ENCODE data around the gene USP34. TPM values are rescaled to one million over a fixed set of nuclear protein-coding genes. Genes with fewer than 3 reads are reported as not detected.
A peak's percentile ranks its signal among the peaks of the same experiment; 100 is the strongest.
"Not testable (repeated sequence)": the region's sequence is repeated elsewhere in the genome, so short reads cannot be mapped to it uniquely, and the experiment has no call there.

The USP34 gene
- total RNA-seq, 1 experiment from 2014 or later, result 26.1 TPM

DNA sequence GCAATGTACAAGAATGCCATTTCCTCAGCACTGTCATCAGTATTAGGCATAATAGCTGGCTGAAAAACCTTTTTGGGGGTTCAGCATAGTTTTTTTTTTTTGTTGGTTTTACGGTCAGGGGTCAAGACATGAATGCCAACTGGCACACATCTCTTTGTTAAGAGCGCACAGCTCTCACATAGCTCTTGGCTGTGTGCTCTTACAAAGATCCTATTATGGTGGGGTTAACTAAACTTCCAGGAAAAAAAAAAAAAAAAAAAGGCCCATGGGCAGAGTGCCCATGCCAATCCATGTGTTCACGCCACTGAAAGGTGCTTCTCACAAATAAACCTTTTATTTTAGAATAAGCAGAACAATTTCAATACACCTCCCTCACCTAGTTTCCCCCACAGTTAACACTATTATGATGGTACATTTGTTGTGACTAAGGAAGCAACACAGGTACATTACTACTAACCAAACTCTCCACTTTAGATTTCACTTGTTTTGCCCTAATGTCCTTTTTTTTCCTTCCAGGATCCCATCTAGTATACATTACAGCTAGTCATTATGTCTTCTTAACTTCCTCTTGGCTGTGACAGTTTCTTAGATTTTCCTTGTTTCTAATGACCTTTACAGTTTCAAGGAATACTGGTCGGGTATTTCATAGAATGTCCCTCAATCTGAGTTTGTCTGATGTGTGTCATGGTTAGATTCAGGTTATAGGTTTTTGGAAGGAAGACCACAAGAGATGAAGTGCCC, 252.6 kb downstream of the USP34 start:
- Histone ChIP-seq H3K4me3 (no peak overlapping the region), H3K36me3 (peaks cover 46% of the 10 kb centered on the region), H3K9me3 (no peaks in the 10 kb centered on the region), H3K27me3 (no peaks in the 10 kb centered on the region)
- DNase-seq, result no peak

DNA sequence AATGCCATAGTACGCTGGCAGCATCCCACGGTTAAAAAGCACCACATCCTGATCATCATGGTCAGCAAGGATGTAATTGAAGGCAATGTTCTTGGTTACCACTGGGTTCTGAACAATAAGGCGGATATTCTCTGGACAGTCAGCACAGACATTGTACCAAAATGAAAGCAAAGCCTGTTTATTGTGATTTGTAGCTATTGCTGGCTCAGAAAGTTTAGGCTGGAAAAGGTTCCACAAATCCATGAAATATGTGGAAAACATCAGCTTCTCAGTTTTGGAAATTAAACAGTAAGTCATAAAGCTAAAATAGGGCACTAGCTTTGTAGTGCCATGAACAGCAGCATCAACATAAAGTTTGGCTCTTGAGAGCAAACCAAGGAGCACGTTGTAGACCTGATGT, 256.7 kb downstream of the USP34 start:
- H3K27me3 ChIP-seq, result no peaks in the 10 kb centered on the region
- no peak for DNase-seq
- no peak overlapping the region for H3K4me3 ChIP-seq
- H3K9me3 ChIP-seq, result no peaks in the 10 kb centered on the region
- H3K36me3 ChIP-seq, result peaks cover 25% of the 10 kb centered on the region

DNA sequence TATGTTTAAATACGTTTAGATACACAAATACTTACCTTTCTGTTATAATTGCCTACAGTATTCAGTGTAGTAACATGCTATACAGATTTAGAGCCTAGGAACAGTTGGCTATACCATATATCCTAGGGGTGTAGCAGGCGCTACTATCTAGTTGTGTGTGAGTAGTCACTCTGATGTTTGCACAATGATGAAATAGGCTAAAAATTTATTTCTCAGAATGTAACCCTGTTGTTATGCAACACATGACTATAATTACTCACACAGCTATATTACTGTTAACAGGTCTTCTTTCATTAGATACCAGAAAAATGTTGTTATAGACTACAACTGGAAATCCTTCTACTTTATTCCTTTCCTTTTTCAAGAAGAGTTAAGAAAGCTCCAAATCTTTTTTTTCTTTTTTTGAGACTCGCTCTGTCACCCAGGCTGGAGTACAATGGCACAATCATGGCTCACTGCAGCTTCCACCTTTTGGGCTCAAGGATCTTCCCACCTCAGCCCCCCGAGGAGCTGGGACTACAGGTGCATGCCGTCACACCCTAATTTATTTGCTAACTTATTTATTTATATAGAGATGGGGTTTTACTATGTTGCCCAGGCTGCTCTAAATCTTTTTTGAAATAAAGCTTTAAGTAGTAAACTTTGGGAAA, 260.4 kb downstream of the USP34 start:
- no peaks in the 10 kb centered on the region for H3K27me3 ChIP-seq
- no peak for DNase-seq
- no peaks in the 10 kb centered on the region for H3K9me3 ChIP-seq
- peaks cover 52% of the 10 kb centered on the region for H3K36me3 ChIP-seq
- no peak overlapping the region for H3K4me3 ChIP-seq

DNA sequence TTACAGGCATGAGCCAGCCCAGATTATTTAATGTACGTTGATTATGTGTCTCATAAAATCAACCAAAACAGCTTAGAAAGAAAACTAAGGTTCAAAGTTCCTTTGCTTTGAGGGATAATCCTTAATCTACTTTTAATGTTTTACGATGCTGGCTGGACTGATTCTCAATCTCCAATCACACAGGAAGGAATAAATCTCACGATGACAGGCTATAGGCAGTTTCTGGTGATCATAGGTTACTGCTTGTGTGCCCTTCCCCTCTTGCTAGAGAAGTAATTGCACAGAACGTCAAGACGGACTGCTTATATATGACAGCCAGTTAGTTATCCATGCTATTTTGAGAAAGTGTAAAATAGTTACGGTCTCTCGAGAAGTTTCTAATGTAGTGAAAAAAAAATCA, 265.8 kb downstream of the USP34 start:
- Histone ChIP-seq H3K4me3 (no peak overlapping the region), H3K36me3 (peaks cover 70% of the 10 kb centered on the region), H3K27me3 (no peaks in the 10 kb centered on the region), H3K9me3 (no peaks in the 10 kb centered on the region)
- no peak for DNase-seq

DNA sequence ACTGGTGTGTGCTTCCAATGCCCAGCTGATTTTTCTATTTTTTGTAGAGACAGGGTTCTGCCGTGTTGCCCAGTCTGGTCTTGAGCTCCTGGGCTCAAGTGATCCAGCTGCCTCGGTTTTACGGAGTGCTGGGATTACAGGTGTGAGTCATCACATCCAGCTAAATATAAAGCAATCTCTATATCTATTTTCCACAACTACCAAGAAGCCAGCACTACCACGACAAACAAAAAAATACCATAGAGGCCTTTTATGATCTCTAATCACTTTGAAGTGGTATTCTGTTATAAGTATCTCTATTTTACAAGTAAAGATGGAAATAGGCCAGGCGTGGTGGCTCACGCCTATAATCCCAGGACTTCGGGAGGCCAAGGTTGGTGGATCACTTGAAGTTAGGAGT, 274.2 kb downstream of the USP34 start:
- no peak overlapping the region for H3K4me3 ChIP-seq
- no peaks in the 10 kb centered on the region for H3K27me3 ChIP-seq
- H3K9me3 ChIP-seq, result no peaks in the 10 kb centered on the region
- H3K36me3 ChIP-seq, result peaks cover 10% of the 10 kb centered on the region
- no peak for DNase-seq

DNA sequence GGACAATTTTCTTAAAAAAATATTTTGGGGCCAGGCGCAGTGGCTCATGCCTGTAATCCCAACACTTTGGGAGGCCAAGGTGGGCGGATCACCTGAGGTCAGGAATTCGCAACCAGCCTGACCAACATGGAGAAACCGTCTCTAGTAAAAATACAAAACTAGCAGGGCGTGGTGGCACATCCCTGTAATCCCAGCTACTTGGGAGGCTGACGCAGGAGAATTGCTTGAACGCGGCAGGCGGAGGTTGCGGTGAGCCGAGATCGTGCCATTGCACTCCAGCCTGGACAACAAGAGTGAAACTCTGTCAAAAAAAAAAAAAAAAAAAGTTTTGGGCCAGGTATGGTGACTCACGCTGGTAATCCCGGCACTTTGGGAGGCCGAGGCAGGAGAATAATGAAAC, 276.2 kb downstream of the USP34 start:
- not testable (repeated sequence) for H3K9me3 ChIP-seq, H3K4me3 ChIP-seq, DNase-seq, H3K27me3 ChIP-seq
- H3K36me3 ChIP-seq, result peaks cover 18% of the 10 kb centered on the region

DNA sequence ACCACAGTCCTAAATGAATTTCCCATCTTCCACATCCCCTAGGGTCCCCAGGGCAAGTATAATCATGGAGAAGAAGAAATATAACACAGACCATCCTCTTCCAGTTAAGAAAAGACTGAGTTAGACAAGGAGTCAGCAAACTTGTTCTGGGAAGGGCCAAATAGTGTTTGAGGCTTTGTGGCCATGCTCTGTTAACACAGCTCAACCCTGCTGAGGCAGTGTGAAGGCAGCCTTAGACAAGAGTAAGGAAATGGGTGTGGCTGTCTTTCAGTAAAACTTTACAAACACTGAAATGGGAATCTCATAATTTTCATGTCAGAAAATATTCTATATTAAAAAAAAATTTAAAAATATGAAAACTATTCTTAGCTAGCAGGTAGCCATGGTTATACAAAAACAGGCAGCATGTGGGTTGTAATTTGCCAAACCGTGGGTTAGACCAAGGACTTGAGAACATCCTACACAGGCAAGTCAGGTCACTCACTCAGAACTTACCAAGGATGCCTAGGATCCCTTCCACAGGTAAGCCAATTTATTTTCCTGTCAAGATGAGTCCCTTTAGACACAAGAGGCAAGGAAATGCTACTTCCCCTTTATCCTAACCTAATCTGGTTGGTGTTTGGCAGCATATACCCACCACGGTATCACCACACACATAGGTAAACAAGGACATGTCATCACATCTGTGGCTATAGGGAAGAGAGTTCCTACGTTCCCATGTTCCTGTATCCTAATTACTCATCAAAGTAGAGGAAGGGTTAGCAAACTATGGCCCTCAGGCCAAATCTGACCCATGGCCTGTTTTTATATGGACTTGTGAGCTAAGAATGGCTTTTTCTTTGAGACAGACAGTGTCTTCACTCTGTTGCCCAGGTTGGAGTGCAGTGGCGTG, 277.0 kb downstream of the USP34 start:
- H3K4me3 ChIP-seq, result no peak overlapping the region
- no peak for DNase-seq
- H3K27me3 ChIP-seq, result no peaks in the 10 kb centered on the region
- peaks cover 19% of the 10 kb centered on the region for H3K36me3 ChIP-seq
- H3K9me3 ChIP-seq, result no peaks in the 10 kb centered on the region

DNA sequence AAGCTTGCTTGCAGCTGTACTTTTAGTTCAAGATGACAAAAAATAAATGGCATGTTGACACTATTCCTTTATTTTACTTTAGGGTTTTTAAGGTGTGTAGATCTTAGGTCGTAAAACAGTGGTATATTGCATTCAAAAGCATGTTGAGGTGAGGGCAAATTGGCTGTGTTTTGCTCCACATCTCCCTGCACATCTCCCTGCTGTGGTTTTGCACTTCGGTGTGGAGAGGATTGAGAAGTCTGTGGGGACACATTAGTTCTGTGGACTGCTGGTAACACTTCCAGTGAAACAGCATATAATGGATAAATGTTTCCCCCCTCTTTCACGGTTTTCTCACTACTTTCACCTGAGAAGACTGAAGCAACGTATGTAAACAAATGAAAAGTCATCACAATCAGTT, 283.8 kb downstream of the USP34 start:
- Histone ChIP-seq H3K36me3 (peaks cover 79% of the 10 kb centered on the region), H3K27me3 (no peaks in the 10 kb centered on the region), H3K4me3 (no peak overlapping the region), H3K9me3 (no peaks in the 10 kb centered on the region)
- DNase-seq, result no peak

DNA sequence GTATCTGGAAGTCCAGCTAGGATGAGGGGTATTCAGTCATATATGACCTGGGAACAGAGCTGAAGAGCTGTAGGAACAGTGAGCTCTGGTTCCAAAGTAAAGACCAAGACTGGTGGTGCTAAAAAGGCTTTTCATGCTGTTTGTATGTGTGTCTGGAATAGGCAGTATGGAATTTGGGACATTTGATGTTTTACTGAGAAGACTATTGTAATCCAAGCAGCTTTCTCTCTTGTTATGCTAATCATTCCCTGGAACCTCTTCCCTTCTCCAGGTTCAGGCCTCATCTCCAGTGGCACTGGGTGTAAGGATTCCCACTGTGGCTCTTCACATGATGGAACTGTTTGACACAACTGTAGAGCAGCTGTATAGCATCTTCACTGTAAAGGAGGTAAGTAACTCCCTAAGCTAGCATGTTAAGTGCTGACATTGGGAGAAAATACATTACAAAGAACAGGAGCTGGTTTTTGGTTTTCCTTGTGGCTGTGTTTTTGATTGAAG, 285.6 kb downstream of the USP34 start:
- no peak for DNase-seq
- Histone ChIP-seq H3K27me3 (no peaks in the 10 kb centered on the region), H3K9me3 (no peaks in the 10 kb centered on the region), H3K4me3 (no peak overlapping the region), H3K36me3 (peaks cover 94% of the 10 kb centered on the region)

DNA sequence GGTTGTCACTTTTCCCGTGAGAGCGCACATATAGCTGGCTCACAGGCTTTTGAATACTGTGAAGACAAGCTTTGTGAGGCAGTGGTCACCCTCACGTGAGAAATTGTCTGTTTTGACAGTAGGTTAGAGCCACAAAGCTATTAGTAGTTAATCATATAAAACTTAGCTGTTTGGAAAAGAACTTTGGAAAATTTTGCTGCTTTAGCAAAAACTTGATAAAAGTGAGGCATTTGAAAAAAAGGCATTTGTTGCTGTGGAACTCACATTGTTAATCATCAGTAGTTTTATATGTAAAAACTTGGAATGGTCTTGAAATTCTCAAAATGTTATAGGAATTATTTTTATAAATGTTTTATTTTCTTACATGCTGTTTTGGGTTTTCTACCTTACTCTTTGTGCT, 286.6 kb downstream of the USP34 start:
- no peaks in the 10 kb centered on the region for H3K27me3 ChIP-seq
- DNase-seq, result no peak
- H3K9me3 ChIP-seq, result no peaks in the 10 kb centered on the region
- no peak overlapping the region for H3K4me3 ChIP-seq
- peaks cover 94% of the 10 kb centered on the region for H3K36me3 ChIP-seq

DNA sequence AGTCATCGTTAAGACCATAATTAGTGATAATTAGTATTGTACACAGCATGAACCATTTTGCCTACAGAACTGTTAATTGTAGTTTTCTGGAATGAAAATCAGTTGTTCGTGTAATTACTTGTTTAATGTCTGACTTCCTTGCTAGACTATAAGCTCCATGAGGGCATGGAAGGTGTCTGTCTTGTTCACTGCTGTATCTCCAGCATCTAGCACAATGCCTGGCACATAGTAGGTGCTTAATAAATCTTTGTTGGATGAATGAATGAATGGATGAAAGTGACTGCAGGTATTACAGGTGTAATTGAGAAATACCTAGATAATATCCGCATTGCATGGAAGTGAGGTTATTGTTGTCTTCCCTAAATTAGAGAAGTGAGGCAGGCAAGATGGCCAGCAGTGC, 287.1 kb downstream of the USP34 start:
- H3K4me3 ChIP-seq, result no peak overlapping the region
- no peaks in the 10 kb centered on the region for H3K9me3 ChIP-seq
- H3K36me3 ChIP-seq, result peaks cover 97% of the 10 kb centered on the region
- DNase-seq, result no peak
- H3K27me3 ChIP-seq, result no peaks in the 10 kb centered on the region

DNA sequence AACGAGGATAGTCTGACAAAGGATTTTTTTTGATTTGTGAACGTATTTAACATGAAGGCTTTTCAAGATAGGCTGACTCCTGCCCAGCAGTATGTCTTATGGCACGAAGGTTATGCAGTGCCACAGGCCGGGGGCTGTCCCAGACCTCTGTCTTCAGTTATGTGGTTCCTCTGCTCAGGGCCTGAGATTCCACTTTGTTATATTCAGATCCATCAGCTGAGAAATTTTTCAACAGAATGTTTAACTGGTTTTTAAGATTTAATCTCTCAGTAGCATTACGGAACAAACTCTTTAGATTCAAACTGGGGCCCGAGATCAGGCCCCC, 288.9 kb downstream of the USP34 start:
- H3K36me3 ChIP-seq, result peaks cover 80% of the 10 kb centered on the region
- no peaks in the 10 kb centered on the region for H3K27me3 ChIP-seq
- no peak overlapping the region for H3K4me3 ChIP-seq
- no peaks in the 10 kb centered on the region for H3K9me3 ChIP-seq
- DNase-seq, result no peak

DNA sequence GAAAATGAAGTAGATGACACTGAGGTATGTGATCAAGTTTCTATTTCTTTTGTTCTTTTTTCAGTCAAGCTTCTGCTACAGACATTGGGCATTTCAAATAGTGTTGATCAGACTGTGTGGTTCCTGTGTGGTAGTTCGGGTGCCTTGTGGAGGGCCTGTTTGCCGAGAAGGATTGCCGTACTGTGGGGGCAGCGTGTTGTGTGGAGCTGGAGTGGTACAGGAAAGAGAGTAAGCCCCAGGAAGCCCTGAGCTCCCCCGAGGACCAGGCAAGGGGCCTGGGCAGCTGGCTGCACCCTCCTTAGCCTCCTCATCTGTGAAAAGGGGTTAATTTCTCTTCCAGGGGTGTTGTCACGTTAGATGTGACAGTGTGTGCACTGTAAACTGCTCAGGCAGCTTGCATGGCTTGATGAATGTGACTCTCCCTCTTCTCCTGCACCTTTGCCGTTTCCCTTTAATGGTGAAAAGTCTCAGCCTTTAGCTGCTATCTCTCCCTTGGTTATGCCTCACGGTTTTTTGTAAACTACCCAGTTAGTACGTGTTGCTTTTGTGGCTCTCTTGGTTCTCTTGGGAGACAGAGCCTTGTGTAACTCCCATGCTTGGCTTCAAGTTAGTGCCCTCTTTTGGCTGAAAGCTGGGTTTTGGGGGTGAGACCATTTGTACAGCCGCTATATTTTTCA, 289.4 kb downstream of the USP34 start:
- Histone ChIP-seq H3K4me3 (no peak overlapping the region), H3K27me3 (no peaks in the 10 kb centered on the region), H3K9me3 (no peaks in the 10 kb centered on the region), H3K36me3 (peaks cover 75% of the 10 kb centered on the region)
- no peak for DNase-seq

DNA sequence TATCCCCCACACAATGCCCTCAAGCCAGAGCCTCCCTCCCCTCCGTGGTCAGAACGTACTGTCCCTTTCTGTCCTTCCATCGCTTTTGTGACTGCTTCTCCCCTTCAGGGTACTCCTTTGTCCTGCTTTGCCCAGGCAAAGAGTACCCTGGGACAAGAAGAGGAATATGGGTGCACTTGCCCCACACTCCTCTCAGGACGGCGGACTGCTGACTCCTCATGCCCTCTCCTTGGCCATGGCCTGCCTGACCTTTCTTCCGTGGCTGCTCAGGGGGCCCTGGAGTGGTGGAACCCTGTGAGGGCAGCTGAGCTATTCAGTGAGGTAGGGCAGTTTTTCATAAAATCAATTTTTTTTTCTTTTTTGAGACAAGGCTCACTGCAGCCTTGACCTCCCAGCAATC, 290.2 kb downstream of the USP34 start:
- Histone ChIP-seq H3K4me3 (no peak overlapping the region), H3K36me3 (peaks cover 67% of the 10 kb centered on the region), H3K9me3 (no peaks in the 10 kb centered on the region), H3K27me3 (no peaks in the 10 kb centered on the region)
- no peak for DNase-seq

DNA sequence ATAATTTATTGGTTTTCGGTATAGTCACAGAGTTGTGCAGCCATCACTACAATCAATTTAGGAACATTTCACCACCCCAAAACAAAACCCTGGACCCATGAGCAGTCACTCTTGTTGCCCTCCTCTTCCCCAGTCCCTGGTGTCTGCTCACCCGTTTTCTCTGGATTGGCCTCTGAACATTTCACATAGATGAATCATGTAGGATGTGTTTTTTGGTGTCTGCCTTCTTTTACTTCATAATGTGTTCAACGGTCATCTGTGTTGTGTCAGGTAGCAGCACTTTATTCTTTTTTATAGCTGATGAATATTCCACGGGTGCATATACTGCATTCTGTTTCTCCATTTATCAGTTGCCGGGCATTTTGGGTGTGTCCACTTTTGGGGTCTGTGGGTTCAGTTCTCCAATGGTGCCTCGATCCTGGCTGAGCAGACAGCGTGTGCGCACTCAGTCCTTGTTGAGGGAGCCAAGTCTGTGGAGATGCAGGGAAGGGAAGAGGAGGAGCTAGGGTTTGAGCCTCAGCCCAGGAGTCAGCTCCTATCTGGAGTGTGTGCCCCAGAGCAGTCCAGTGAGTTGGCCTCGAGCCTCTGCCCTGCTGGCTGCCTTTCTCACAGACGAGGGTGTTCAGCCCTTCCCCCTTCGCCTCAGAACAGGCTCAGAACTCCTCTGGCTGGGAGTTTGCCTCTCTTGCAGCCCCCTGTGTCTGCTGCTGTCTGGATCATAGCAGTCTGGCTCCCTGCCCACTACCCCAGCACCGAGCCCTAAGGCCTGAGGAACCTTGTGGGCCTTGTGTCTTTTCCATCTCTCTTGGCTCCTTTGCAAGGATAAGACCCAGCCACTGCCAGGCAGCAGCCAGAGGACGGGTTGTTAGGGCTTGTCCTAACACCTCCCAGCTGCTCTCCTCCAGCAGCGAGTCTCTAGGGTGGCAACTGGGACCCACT, 290.9 kb downstream of the USP34 start:
- Histone ChIP-seq H3K36me3 (peaks cover 59% of the 10 kb centered on the region), H3K4me3 (peak overlapping the region; percentile 75), H3K27me3 (no peaks in the 10 kb centered on the region), H3K9me3 (no peaks in the 10 kb centered on the region)
- DNase-seq, result peak; percentile 78

Data from MG63 (cell line).